DMS114 treated with DMSO at 0.1 percent for 48 hours (cell line): ENCODE results near the gene OTUD6A.
"Not testable (repeated sequence)": the region's sequence is repeated elsewhere in the genome, so short reads cannot be mapped to it uniquely, and the experiment has no call there.

Source experiments
- DNase-seq: peaks from one replicate; lab custom pipeline; 2025; ENCODE audit not compliant: unreplicated experiment; lab: John Stamatoyannopoulos, UW

The OTUD6A gene

GRCh38 chrX:70044541-70045245, 17.6 kb upstream of the OTUD6A start:
- no peak for DNase-seq

DNA sequence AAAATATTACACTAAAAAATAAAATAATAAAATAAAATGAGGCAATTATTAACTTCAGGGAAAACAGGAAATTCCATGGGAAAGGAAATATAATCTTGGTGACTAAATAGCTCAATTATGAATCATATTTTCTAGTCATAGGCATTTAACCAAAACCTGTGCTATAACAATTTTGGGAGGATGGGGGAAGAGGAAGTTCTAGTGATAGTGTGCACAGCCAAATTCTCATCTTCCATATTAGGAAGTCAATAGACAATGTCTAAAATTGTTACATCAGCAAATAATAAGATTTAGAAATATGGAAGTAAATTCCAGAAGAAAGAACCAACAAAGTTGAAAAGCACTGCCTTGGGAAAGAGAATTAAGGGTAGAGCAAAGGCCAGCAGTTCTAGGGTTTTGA, 15.3 kb upstream of the OTUD6A start:
- DNase-seq, result no peak

- DNase-seq, result no peak
These were observed 12.9 kb upstream of the OTUD6A start for GRCh38 chrX:70049406-70049805.

- no peak for DNase-seq
These were observed 12.3 kb upstream of the OTUD6A start, which contains the start of gene AWAT2 for GRCh38 chrX:70049925-70050324. Gene AWAT2, minus strand, starts transcription at chrX:70049938. Its CDS starts 6 bp downstream, at chrX:70049932.

GRCh38 chrX:70052895-70053615, 9.2 kb upstream of the OTUD6A start:
- no peak for DNase-seq

DNA sequence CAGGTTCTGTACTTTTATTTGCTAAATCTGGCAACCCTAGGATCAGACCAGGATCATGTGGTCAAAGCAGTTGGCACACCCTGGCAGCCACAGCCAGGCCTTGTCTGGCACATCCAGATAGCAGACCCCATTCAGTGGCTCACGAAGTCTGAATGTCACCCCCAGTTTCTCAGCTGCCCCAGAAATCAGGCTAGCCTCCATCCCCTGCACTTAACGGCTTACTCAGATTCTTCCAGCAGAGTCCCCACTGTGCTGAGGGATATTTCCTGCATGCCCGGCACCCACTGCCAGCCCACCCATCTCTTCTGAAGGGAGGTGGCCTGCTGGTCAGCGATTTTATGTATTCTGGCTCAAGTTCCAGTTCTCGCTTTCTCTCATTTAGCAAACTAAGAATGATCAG, 7.9 kb upstream of the OTUD6A start:
- no peak for DNase-seq

DNA sequence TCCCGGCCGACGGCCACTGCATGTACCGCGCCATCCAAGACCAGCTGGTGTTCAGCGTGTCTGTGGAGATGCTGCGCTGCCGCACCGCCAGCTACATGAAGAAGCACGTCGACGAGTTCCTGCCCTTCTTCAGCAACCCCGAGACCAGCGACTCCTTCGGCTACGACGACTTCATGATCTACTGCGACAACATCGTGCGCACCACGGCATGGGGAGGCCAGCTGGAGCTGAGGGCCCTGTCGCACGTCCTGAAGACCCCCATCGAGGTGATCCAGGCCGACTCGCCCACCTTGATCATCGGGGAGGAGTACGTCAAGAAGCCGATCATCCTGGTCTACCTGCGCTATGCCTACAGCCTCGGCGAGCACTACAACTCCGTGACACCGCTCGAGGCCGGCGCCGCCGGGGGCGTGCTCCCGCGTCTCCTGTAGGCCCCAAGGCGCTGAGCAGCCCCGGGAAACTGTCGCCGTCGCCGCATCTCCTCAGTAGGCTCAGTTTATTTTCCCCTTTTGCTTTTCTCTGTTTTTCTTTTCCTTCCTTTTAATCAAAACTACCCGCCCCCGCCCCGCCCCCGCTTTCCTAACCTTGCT, 799 bp downstream of the OTUD6A start:
- no peak for DNase-seq

DNA sequence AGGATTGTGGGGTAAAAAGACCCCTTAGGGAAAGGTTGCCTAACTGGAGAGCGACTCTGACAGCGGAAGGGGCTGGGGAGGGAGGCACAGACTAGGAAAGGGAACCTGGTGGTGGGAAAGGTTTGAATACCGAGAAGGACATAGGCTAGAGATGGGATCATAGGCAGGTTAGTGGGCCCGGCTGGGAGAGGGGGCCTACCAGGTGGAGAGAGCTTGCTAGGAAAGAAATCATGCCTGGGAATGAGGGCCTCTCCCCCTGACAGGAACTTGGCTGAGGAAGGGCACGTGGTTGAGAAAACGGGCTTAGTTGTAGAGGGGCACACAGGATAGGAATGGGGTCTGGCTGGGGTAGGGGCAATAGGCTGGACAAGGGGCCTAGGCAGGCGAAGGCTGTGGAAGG, 4.4 kb downstream of the OTUD6A start:
- DNase-seq, result no peak

DNA sequence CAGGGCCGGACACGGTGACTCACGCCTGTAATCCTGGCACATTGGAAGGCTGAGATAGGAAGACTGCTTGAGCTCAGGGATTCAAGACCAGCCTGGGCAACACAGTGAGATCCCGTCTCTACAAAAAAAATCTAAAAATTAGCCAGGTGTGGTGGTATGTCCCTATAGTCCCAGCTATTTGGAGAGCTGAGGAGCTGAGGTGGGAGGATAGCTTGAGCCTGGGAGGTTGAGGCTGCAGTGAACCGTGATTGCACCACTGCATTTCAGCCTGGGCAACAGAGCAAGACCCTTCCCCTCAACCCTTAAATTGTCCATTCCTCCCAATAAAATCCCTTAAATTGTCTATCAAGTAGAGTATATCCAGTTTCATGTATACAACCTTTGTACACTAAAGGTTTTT, 17.0 kb downstream of the OTUD6A start:
- DNase-seq, result no peak

DNA sequence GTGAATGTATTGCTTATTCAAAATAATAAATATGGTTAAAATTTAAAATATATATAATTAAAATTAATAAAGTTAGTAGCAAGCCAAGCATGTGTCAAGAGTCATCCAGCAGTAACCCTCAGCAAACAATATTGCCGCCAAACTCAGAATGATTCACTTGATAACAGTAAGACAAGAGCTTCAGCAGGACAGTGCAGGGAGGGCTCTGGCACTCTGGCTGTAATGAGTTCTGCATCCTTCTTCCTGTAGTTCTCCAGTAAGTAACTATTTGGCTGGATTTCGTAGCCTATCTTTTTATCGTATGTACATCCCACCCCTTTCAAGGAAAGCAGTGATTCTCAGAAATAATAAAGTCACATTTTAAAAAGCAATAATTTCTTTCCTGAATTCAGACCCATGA, 17.6 kb downstream of the OTUD6A start:
- no peak for DNase-seq

GRCh38 chrX:70082723-70083122, 20.5 kb downstream of the OTUD6A start:
- no peak for DNase-seq

DNA sequence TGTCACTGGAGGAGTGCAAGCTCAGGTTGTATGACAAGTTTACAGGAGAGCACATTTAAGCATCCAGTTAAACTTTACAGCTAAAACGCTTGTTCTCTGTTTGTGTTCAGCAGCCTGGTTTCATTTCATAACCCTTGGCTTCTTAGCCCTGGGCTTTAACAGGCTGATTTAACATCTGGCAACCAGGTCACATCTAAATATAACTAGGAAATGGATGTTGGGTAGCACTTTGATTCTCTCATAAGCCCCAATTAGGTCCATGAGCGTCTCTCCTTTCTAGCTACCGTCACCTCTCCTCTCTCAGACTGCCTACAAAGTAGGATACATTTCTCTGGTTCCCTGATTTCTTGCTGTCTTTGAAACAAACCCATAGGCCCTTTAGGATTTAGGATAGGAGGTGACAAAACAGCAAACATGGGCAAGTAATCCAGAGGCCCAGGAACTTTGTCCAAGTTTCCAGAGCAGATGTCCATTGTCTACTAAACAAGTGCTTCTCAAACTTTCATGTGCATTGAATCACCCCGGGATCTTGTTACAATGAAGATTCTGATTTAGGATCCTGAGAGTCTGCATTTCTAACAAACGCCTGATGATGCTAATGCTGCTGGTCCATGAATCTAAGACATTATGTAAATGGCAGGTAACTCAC, 22.5 kb downstream of the OTUD6A start:
- no peak for DNase-seq

GRCh38 chrX:70087857-70088630, 25.8 kb downstream of the OTUD6A start:
- no peak for DNase-seq

GRCh38 chrX:70088751-70089150, 26.5 kb downstream of the OTUD6A start:
- no peak for DNase-seq

- DNase-seq, result no peak
These were observed 27.5 kb downstream of the OTUD6A start for GRCh38 chrX:70089604-70090297.

DNA sequence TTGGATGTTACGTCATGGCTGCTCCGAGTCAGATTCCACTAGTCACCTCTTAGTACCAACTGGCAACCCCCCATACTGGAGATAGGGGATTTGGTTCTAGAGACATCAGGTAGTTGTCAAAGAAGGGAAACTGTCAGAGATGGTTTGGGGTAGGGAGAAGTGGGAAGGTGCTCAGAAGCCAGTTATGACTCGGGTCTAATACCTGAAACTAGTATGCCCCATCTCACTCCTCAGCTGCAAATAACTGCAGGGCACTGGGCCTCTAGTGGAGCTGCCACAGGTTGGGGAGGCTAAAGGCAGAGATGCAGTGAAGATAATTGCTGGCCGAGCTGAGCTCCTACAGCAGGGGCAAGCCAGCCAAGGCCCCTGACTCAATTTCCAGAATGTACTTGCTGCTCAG, 30.0 kb downstream of the OTUD6A start:
- DNase-seq, result no peak

GRCh38 chrX:70096052-70096451, 33.8 kb downstream of the OTUD6A start:
- no peak for DNase-seq

DNA sequence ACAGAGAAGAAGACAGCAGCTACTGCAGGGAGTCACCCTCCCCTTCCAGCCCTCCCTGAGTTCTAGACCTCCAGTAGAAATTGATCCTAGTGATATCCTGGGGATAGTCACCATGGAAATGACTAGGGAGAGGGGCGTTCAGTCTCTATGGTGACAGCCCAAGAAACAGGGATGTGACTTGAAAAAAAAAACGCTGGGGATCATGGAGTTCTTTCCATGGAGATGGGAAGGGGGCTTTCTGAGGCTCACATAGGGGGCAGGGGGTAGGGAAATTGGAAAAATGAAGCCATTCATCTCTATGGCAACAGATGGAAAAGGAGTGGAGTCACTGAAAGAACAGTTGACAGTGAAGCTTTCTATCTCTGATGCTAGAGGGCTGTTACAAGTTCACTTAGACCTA, 43.0 kb downstream of the OTUD6A start:
- no peak for DNase-seq

DNA sequence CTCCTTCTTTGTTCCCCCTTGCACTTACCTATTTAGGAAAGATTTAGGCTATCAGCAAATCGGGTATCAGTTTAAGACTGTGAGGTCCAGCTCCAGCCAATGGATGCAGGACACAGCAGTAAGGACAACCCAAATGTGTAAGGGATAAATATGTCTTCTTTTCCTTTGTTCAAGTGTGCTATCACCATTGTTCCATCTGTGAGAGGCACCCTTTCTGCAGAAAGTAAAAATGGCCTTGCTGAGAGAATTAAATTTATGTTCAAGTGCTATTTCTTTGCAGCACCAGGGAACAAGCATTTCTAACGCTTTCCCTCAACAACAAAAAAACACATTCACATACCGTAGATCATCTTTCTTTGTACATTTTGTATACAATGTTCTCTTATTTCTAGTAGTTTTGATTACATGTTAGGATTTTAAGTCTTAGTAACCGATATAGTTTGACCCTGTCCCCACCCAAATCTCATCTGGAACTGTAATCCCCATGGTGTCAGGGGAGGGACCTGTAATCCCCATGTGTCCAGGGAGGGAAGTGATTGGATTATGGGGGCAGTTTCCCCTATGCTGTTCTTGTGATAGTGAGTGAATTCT, 49.3 kb downstream of the OTUD6A start:
- DNase-seq, result not testable (repeated sequence)
